Measurements from ENCODE around the gene FAM43A. TPM values are rescaled to one million over a fixed set of nuclear protein-coding genes. Genes with fewer than 3 reads are reported as not detected.
A peak's percentile ranks its signal among the peaks of the same experiment; 100 is the strongest.

The FAM43A gene
- total RNA-seq, 2 donors from 2014 or later: 10.9 to 12.5 TPM

DNA sequence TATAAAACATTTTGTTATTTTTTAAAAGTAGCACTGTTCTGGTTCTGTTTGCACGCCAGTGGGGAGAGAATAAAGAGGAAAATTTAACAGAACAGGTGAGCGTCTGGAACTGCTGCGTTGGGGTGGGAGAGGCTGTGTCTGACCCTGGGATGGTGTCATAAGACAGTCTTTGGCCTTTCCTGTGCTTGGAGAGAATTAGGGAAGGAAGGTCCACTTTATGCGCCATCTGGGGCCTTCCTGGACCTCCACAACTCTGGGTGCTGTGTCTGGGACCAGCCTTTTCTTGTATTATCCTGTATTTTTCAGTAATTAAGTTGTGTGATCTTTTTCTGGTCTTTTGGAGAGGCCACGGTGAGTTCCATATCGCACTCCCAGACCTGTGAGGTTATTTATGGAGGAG is 3.3 kb downstream of the FAM43A start:
- Histone ChIP-seq H3K4me3 (peak overlapping the region in 1 of 2 donors; percentile 24), H3K36me3 (no peaks in the 10 kb centered on the region), H3K27ac (peak overlapping the region; percentile 80 to 89), H3K4me1 (peaks cover 0 to 52% of the 10 kb centered on the region in 2 donors), H3K9me3 (no peaks in the 10 kb centered on the region), H3K27me3 (no peaks in the 10 kb centered on the region)
- no peak for DNase-seq (ENCODE audit: low spot score)
- TF ChIP-seq, protein P1, sequence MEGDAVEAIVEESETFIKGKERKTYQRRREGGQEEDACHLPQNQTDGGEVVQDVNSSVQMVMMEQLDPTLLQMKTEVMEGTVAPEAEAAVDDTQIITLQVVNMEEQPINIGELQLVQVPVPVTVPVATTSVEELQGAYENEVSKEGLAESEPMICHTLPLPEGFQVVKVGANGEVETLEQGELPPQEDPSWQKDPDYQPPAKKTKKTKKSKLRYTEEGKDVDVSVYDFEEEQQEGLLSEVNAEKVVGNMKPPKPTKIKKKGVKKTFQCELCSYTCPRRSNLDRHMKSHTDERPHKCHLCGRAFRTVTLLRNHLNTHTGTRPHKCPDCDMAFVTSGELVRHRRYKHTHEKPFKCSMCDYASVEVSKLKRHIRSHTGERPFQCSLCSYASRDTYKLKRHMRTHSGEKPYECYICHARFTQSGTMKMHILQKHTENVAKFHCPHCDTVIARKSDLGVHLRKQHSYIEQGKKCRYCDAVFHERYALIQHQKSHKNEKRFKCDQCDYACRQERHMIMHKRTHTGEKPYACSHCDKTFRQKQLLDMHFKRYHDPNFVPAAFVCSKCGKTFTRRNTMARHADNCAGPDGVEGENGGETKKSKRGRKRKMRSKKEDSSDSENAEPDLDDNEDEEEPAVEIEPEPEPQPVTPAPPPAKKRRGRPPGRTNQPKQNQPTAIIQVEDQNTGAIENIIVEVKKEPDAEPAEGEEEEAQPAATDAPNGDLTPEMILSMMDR (IDR thresholded peaks at IDR 0.05): no peak

DNA sequence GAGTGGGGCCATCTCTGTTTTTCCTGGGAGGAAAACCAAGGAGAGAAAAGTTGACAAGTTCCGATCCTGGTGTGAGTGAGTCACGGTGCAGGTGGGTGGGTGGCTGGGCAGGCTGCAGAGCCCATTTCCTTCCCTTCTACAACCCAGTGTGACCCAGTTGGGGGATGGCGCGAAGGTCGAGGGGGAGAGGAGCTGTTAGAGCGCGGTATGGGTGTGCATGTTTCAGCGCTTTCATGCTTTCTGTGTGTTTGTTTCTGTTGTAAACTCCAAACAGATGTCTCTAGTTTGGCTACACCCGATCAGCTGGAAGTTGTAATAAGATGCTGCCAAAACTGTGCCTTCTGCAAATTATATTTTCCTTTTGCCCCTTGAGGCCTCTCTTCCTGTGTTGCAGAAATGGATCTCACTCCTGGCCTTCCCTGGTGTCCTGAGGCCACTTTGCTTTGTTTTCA is 3.8 kb downstream of the FAM43A start:
- Histone ChIP-seq H3K4me3 (peak overlapping the region in 1 of 2 donors; percentile 24), H3K9me3 (no peaks in the 10 kb centered on the region), H3K27me3 (no peaks in the 10 kb centered on the region), H3K36me3 (no peaks in the 10 kb centered on the region), H3K27ac (peak overlapping the region; percentile 80 to 89), H3K4me1 (peaks cover 0 to 52% of the 10 kb centered on the region in 2 donors)
- TF ChIP-seq, protein P1 (IDR thresholded peaks at IDR 0.05): no peak
- no peak for DNase-seq (ENCODE audit: low spot score)

DNA sequence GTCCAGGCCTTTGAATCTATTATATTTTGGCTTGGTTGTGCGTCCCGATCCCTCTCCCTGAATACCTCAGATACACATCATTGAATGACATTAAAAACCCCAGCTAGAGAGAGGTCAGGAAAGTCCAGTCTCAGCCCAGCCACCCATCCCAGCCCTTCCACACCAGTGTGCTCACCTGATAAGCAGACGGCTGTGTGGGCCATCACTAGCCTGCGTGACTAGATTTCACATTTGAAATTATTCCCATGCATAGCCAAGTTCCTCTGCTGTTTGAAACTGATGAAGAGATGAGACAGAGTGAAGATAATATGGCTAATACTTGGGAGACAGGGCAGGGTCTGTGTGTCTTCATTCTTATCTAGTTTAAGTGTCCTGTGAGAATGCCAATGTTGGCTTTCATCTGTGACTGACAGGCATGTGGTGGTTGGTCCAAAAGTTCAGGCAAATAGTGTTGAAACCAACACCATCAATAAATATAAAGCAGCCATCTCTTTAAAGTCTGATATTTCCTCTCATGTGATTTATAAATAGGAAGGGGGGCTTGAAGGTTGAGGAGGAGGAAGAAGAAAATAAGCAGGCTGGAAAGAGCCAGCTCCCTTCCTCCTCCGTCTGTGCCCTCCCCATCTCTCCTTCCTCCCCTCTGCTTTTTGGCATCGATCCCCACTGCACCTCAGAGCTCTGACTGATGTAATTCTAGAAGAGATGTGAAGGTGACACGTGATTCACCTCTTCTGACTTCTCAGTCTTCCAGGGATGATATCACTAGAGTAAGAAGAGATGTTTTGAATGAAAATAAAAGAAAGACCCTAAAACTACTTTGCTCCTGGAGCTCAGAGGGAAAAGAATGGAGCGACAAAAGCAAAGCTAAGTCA is 5.1 kb downstream of the FAM43A start:
- no peak overlapping the region for H3K4me3 ChIP-seq
- no peaks in the 10 kb centered on the region for H3K36me3 ChIP-seq
- DNase-seq (ENCODE audit: low spot score): no peak
- no peaks in the 10 kb centered on the region for H3K9me3 ChIP-seq
- H3K27me3 ChIP-seq: no peaks in the 10 kb centered on the region
- peak overlapping the region in 1 of 2 donors; percentile 20 for H3K27ac ChIP-seq
- TF ChIP-seq, protein P1 (IDR thresholded peaks at IDR 0.05): no peak
- peaks cover 0 to 46% of the 10 kb centered on the region in 2 donors for H3K4me1 ChIP-seq

DNA sequence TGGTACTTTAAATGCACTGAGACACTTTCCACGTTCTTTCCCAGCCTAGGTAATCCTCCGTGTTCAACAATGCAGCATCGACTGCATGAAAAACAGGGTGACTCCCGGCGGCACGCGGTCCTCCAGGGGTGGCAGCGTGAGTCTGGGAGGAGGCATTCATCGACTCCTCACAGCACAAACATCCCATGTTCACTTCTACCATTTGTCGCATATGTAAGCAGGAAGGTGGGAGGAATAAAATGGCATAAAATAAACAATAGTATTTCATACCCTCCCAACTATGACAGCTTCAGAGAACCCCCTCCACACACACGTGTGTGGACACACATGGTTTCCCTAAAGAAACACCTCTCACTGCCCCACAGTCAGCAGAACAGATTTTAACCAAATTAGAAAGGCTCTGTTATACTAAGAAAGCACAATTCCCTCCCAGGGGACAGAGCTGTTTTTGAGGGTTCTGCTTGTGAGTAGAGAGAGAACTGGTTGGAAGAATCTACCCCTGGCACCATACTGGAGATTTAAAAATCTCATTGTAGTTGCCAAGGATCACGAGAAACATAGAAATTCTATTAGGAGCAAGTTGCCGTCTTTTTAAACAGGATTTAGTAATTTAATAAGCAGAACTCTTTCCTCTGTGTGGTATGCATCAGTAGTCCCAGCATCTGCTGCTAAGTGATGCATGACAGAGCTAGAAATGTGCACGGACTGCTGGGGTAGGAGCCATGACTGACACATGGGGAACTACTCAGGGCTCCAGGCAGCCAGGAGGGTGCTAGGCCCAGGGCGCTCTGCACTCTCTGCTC is 6.0 kb downstream of the FAM43A start:
- Histone ChIP-seq H3K9me3 (no peaks in the 10 kb centered on the region), H3K4me3 (no peak overlapping the region), H3K27me3 (no peaks in the 10 kb centered on the region), H3K27ac (no peak overlapping the region), H3K36me3 (no peaks in the 10 kb centered on the region), H3K4me1 (peaks cover 0 to 46% of the 10 kb centered on the region in 2 donors)
- TF ChIP-seq, protein P1 (IDR thresholded peaks at IDR 0.05): no peak
- DNase-seq (ENCODE audit: low spot score): no peak

DNA sequence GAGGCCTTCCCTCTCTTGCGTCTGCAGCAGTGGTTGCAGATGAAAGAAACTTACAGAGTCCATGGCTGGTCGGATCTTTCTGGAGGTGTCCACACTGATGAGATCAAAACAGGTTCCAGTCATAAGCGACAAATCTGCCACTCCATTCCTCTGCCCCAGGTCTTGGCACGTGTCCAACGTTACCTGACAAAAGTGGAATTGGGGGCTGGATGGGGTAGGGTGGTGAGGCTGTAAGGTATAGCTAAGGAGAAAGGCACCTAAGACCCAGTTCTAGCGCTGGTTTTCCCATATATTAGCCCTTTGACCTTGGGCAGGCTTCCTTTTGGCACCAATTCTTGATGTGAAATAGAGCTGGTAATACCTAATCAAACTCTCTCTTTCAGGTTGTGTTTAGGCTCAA is 11.0 kb downstream of the FAM43A start:
- Histone ChIP-seq H3K36me3 (no peaks in the 10 kb centered on the region), H3K27me3 (no peaks in the 10 kb centered on the region), H3K27ac (no peak overlapping the region), H3K4me3 (no peak overlapping the region), H3K9me3 (no peaks in the 10 kb centered on the region), H3K4me1 (peaks cover 0 to under 1% of the 10 kb centered on the region in 2 donors)
- DNase-seq (ENCODE audit: low spot score): no peak
- TF ChIP-seq, protein P1 (IDR thresholded peaks at IDR 0.05): no peak
